HepG2 (cell line): ENCODE data around the gene DIS3L2. TPM values are rescaled to one million over a fixed set of nuclear protein-coding genes. Genes with fewer than 3 reads are reported as not detected.

Source experiments
- DDIT3 ChIP-seq: sonication (generic); formaldehyde crosslinking; IDR thresholded peaks from 2 replicates; pipeline ENCODE4 v1.4.0; 2020; ENCODE audit warnings: mild to moderate bottlenecking, missing genetic modification reagents
- DNMT1 ChIP-seq: sonication (generic); formaldehyde crosslinking; IDR thresholded peaks from 2 replicates; pipeline ENCODE4 v1.5.1; 2020; ENCODE audit warnings: mild to moderate bottlenecking, missing genetic modification reagents
- FOSL2 ChIP-seq: sonication (generic); formaldehyde crosslinking; IDR thresholded peaks from 2 replicates; pipeline ENCODE4 v1.4.0; 2020; ENCODE audit warnings: missing genetic modification reagents
- GLMP ChIP-seq: sonication (generic); formaldehyde crosslinking; IDR thresholded peaks from 2 replicates; pipeline ENCODE4 v1.9.0; 2021; ENCODE audit warnings: missing genetic modification reagents, mild to moderate bottlenecking, borderline replicate concordance
- HBP1 ChIP-seq: IDR thresholded peaks from 2 replicates; pipeline ENCODE4 v1.6.1; 2016; ENCODE audit warnings: low read depth, control low read depth
- HES4 ChIP-seq: sonication (generic); formaldehyde crosslinking; IDR thresholded peaks from 2 replicates; pipeline ENCODE4 v1.9.0; 2021; ENCODE audit warnings: mild to moderate bottlenecking, missing genetic modification reagents, borderline replicate concordance
- HMGXB3 ChIP-seq: sonication (generic); formaldehyde crosslinking; IDR thresholded peaks from 2 replicates; pipeline ENCODE4 v1.4.0; 2020; ENCODE audit warnings: missing genetic modification reagents, borderline replicate concordance
- HOXA9 ChIP-seq: sonication (generic); formaldehyde crosslinking; IDR thresholded peaks from 2 replicates; pipeline ENCODE4 v1.8.1; 2022; ENCODE audit warnings: missing genetic modification reagents, mild to moderate bottlenecking, moderate library complexity, borderline replicate concordance
- NCOA2 ChIP-seq: sonication (generic); formaldehyde crosslinking; IDR thresholded peaks from 2 replicates; pipeline ENCODE4 v1.8.0; 2022; ENCODE audit warnings: inconsistent platforms
- NFYB ChIP-seq: sonication (generic); formaldehyde crosslinking; IDR thresholded peaks from 2 replicates; pipeline ENCODE4 v1.4.0; 2020; ENCODE audit warnings: missing genetic modification reagents
- RORA ChIP-seq: sonication (generic); formaldehyde crosslinking; IDR thresholded peaks from 2 replicates; pipeline ENCODE4 v1.5.0; 2020; ENCODE audit warnings: mild to moderate bottlenecking, missing genetic modification reagents, moderate library complexity
- SRSF4 ChIP-seq: fragments of 200-400 bp; formaldehyde crosslinking; IDR thresholded peaks from one replicate; pipeline ENCODE4 v1.6.1; 2018; ENCODE audit warnings: mild to moderate bottlenecking, low read depth, low read length, moderate library complexity; ENCODE audit not compliant: poor library complexity, severe bottlenecking
- TBL1XR1 ChIP-seq: fragments of 150-350 bp; IDR thresholded peaks from 2 replicates; pipeline ENCODE4 v1.6.1; 2014; ENCODE audit warnings: borderline replicate concordance, low read length; ENCODE audit not compliant: partially characterized antibody
- ZBTB37 ChIP-seq: sonication (generic); formaldehyde crosslinking; IDR thresholded peaks from 2 replicates; pipeline ENCODE4 v1.4.0; 2020; ENCODE audit warnings: mild to moderate bottlenecking, missing genetic modification reagents
- ZFP62 ChIP-seq: sonication (generic); formaldehyde crosslinking; IDR thresholded peaks from 2 replicates; pipeline ENCODE4 v1.4.0; 2020; ENCODE audit warnings: missing genetic modification reagents
- ZNF563 ChIP-seq: sonication (generic); formaldehyde crosslinking; IDR thresholded peaks from 2 replicates; pipeline ENCODE4 v1.8.0; 2022; ENCODE audit warnings: mild to moderate bottlenecking, moderate library complexity, missing genetic modification reagents
- ZNF879 ChIP-seq: sonication (generic); formaldehyde crosslinking; IDR thresholded peaks from 2 replicates; pipeline ENCODE4 v1.8.1; 2023; ENCODE audit warnings: missing genetic modification reagents
- ZSCAN5A ChIP-seq: sonication (generic); formaldehyde crosslinking; IDR thresholded peaks from 2 replicates; pipeline ENCODE4 v1.8.0; 2022; ENCODE audit warnings: mild to moderate bottlenecking, missing genetic modification reagents, borderline replicate concordance
- polyA plus RNA-seq, 8 experiments: library from polyadenylated mRNA; depleted of rRNA in 3 of 8; stranded (reverse) in 7 of 8; unstranded in 1 of 8; fragments of >200 nt; fragmentation: Illumina TruSeq in 4 of 8; extraction: Trizol in 4 of 8; gene quantifications; 2 replicates each; pipeline versions ENCODE4 v1.2.1 to v1.2.3, GENCODE V29; 2011 to 2016; ENCODE audit warnings: low read depth in 4 of 8, missing spikeins in 1 of 8, mixed read lengths in 1 of 8; ENCODE audit not compliant: insufficient read depth in 1 of 8
- total RNA-seq, 5 experiments: library from RNA; depleted of rRNA; stranded (reverse); fragments of >200 nt; fragmentation: Illumina TruSeq; extraction: Trizol; gene quantifications; 2 replicates each; pipeline ENCODE4 v1.2.3, GENCODE V29; 2016; ENCODE audit warnings: low read depth in 1 of 5

DIS3L2 gene
- total and polyA plus RNA-seq, 2 of the 13 experiments (the other 11 are each of a cell fraction or from before 2014, with no cell fraction given): 7.0 to 23.9 TPM

GRCh38 chr2:231957913-231958763 is 3.4 kb upstream of the DIS3L2 start (continued):
- TF ChIP-seq SRSF4 (no peak), HMGXB3 (CRISPR knock-in tag) (peak; percentile 77; the same call in 1 of the 2 replicates), HOXA9 (CRISPR knock-in tag) (no peak), DDIT3 (no peak), DNMT1 (CRISPR knock-in tag) (no peak), ZNF563 (no peak), NCOA2 (CRISPR knock-in tag) (peak; percentile 52; the same call in 1 of the 2 replicates), HBP1 (CRISPR knock-in tag) (no peak; the same call in 1 of the 2 replicates), ZBTB37 (no peak), HES4 (CRISPR knock-in tag) (no peak), GLMP (CRISPR knock-in tag) (no peak), NFYB (CRISPR knock-in tag) (no peak), FOSL2 (CRISPR knock-in tag) (peak; percentile 93), ZFP62 (CRISPR knock-in tag) (no peak), RORA (CRISPR knock-in tag) (no peak), TBL1XR1 (no peak), ZSCAN5A (CRISPR knock-in tag) (no peak), ZNF879 (CRISPR knock-in tag) (no peak)
